OCI-LY7 (cell line): ENCODE results near the gene NTSR1. TPM values are rescaled to one million over a fixed set of nuclear protein-coding genes. Genes with fewer than 3 reads are reported as not detected.

Experiments used
- BruUV-seq: library from RNA; stranded (reverse); fragments of 400-500 nt; replicated peaks from 2 replicates; lab custom pipeline; 2021; lab: Mats Ljungman, UMichigan
- CTCF ChIA-PET: fragments of 300-600 bp; sonication (Branson Sonifier 250); formaldehyde crosslinking; loops from one replicate; lab custom pipeline; 2022; ENCODE audit warnings: antibody characterized with exemption; ENCODE audit not compliant: unreplicated experiment; lab: Charles Lee
- POLR2A ChIA-PET: fragments of 300-600 bp; sonication (Branson Sonifier 250); formaldehyde crosslinking; loops from one replicate; lab custom pipeline; 2022; ENCODE audit warnings: antibody characterized with exemption; lab: Charles Lee
- DNase-seq: peaks from one replicate; pipeline ENCODE4 v3.0.0-alpha.2; 2015; ENCODE audit warnings: low spot score
- H2AFZ ChIP-seq: fragments of 200-600 bp; sonication (generic), shearing (Covaris generic); 2 replicates; pipeline ENCODE4 v1.6.1; 2014; ENCODE audit warnings: mild to moderate bottlenecking, antibody characterized with exemption, low read length, moderate library complexity
- H3K27ac ChIP-seq: fragments of 200-600 bp; sonication (generic); 2 replicates; pipeline ENCODE4 v1.5.1; 2014; ENCODE audit warnings: mixed run types, low read depth, mild to moderate bottlenecking, moderate library complexity, low read length, inconsistent platforms; ENCODE audit not compliant: poor library complexity, severe bottlenecking
- H3K36me3 ChIP-seq: fragments of 200-600 bp; sonication (generic); 2 replicates; pipeline ENCODE4 v1.6.1; 2014; ENCODE audit warnings: mild to moderate bottlenecking, antibody characterized with exemption, low read length, moderate library complexity, mixed read lengths; ENCODE audit not compliant: insufficient read depth
- H3K4me1 ChIP-seq: fragments of 200-600 bp; sonication (generic); 2 replicates; pipeline ENCODE4 v1.5.1; 2014; ENCODE audit warnings: mild to moderate bottlenecking, low read length; ENCODE audit not compliant: insufficient read depth, poor library complexity, severe bottlenecking
- H3K4me2 ChIP-seq: fragments of 200-600 bp; sonication (generic); 2 replicates; pipeline ENCODE4 v1.6.1; 2014; ENCODE audit warnings: mild to moderate bottlenecking, low read length
- H3K4me3 ChIP-seq: fragments of 200-600 bp; sonication (generic); 2 replicates; pipeline ENCODE4 v1.5.1; 2014; ENCODE audit warnings: mild to moderate bottlenecking, low read depth, low read length; ENCODE audit not compliant: poor library complexity, severe bottlenecking
- H3K79me2 ChIP-seq: fragments of 200-600 bp; sonication (generic); 2 replicates; pipeline ENCODE4 v1.6.1; 2016; ENCODE audit warnings: low read depth, mild to moderate bottlenecking, low read length, moderate library complexity, mixed read lengths; ENCODE audit not compliant: insufficient read depth
- H3K9me2 ChIP-seq: fragments of 200-600 bp; sonication (generic); 2 replicates; pipeline ENCODE4 v1.6.1; 2016; ENCODE audit warnings: mild to moderate bottlenecking, low read length, mixed read lengths; ENCODE audit not compliant: insufficient read depth
- H3K9me3 ChIP-seq: fragments of 200-600 bp; sonication (generic); 2 replicates; pipeline ENCODE4 v1.6.1; 2014; ENCODE audit warnings: mild to moderate bottlenecking, mixed run types, low read length, mixed read lengths
- H4K20me1 ChIP-seq: fragments of 200-600 bp; sonication (generic); 2 replicates; pipeline ENCODE4 v1.6.1; 2014; ENCODE audit warnings: mild to moderate bottlenecking, antibody characterized with exemption, low read length, moderate library complexity, mixed read lengths; ENCODE audit not compliant: insufficient read depth
- EZH2phosphoT487 ChIP-seq: fragments of 200-600 bp; sonication (generic); IDR thresholded peaks from 2 replicates; pipeline ENCODE4 v1.6.1; 2018; ENCODE audit warnings: low read depth, borderline replicate concordance, mild to moderate bottlenecking, mixed run types, antibody characterized with exemption, low read length, moderate library complexity, mixed read lengths
- intact Hi-C: fragments of 100-400 bp; cut with micrococcal nuclease; formaldehyde crosslinking; loops from one replicate; pipeline ENCODE4 v1.10.0; 2022; ENCODE audit not compliant: unreplicated experiment
- total RNA-seq, 2 experiments: library from RNA; depleted of rRNA in 1 of 2; stranded (reverse); fragments of >200 nt in 1 of 2; shearing (Covaris generic) in 1 of 2; gene quantifications; 2 replicates each; pipeline ENCODE4 v1.2.3, GENCODE V29; 2014 to 2022
- TF ChIP-seq, protein P1 (sequence below): fragments of 200-600 bp; sonication (generic); conservative IDR thresholded peaks from 2 replicates; pipeline ENCODE4 v1.5.1; 2014; ENCODE audit warnings: mild to moderate bottlenecking, antibody characterized with exemption, low read length, moderate library complexity, mixed read lengths

Gene NTSR1
- total RNA-seq, 2 experiments from 2014 or later = not detected

DNA sequence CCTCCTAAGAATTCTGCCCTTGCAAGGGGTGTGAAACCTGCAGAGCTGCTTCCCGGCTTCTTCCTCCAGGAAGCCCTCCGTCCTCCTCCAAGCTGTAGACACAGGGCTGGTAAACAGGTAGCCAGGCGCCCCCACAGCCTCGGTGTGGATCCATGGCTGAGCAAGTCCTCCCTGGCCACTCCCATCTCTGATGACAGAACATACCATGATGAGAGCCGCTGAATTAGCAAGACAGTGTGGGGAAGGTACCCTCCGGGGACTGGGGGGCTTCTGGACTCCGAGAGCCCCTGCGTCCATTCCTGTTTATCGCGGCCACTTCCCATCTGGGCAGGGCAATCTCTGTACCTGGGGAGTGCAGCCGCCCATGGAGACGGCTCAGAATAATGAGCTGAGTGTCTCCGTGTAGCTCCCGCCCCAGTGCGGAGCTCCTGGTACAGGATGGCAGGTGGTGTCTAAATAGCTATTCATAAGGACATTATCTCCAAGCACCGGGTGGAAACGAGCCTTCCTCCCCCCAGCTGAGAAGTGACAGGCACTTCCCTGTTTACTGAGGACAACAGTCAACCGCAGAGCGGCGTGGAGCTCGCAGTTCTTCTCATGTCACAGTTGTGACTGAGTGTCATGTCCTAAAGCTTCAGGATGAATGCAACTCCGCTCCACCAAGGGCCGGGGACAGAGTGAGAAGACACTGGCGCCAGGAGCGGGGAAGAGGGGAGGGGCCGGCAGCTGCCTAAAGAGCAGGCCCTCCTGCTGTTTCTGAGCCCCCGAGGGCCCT is 22.7 kb upstream of the NTSR1 start:
- ChIA-PET POLR2A (no interaction called here), CTCF (no interaction called here)
- no peak for DNase-seq
- no peaks in the 10 kb centered on the region for H3K36me3 ChIP-seq
- no peak overlapping the region for H3K4me3 ChIP-seq
- no peaks in the 10 kb centered on the region for H3K9me2 ChIP-seq
- H3K79me2 ChIP-seq = no peaks in the 10 kb centered on the region
- TF ChIP-seq EZH2phosphoT487 = no peak
- TF ChIP-seq, protein P1, sequence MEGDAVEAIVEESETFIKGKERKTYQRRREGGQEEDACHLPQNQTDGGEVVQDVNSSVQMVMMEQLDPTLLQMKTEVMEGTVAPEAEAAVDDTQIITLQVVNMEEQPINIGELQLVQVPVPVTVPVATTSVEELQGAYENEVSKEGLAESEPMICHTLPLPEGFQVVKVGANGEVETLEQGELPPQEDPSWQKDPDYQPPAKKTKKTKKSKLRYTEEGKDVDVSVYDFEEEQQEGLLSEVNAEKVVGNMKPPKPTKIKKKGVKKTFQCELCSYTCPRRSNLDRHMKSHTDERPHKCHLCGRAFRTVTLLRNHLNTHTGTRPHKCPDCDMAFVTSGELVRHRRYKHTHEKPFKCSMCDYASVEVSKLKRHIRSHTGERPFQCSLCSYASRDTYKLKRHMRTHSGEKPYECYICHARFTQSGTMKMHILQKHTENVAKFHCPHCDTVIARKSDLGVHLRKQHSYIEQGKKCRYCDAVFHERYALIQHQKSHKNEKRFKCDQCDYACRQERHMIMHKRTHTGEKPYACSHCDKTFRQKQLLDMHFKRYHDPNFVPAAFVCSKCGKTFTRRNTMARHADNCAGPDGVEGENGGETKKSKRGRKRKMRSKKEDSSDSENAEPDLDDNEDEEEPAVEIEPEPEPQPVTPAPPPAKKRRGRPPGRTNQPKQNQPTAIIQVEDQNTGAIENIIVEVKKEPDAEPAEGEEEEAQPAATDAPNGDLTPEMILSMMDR = no peak
- intact Hi-C loops = no loop called here
- no peaks in the 10 kb centered on the region for H3K9me3 ChIP-seq
- no peak overlapping the region for H3K4me2 ChIP-seq
- H4K20me1 ChIP-seq = no peaks in the 10 kb centered on the region
- no peak overlapping the region for H2AFZ ChIP-seq
- no peak overlapping the region for H3K27ac ChIP-seq
- no TSS peak for BruUV-seq
- H3K4me1 ChIP-seq = no peaks in the 10 kb centered on the region

DNA sequence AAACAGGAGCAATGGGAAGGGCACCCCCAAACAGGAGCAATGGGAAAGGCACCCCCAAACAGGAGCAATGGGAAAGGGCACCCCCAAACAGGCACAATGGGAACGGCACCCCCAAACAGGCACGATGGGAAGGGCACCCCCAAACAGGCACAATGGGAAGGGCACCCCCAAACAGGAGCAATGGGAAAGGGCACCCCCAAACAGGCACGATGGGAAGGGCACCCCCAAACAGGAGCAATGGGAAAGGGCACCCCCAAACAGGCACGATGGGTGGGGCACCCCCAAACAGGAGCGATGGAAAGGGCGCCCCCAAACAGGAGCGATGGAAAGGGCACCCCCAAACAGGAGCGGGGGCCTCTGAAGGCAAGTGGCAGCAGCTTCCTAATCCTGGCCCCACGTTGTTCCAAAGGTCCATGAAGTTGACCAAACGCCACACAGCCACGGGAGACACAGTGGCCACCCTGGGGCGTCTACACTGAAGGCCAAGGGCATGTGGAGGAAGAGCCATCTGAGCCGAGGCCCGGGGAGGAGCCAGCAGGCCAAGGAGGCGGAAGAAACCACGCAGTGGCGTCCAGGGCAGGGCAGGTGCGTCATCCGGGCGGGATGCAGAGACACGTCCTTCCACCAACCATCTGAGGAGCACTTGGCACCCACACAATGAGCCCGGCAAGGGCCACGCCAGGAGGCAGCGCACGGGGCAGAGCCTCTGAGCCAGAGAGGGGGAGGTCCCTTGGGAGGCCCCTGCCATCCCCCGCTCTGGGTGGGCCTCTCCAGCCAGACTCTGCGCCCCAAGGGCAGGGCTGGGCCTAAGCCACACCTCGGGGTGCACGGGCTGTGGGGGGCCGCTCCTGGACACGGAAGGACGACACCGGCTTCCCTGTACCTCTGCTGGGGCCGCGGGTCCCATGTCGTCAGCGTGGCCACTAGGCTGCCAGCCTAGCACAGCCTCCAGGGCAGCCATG is 21.5 kb upstream of the NTSR1 start:
- ChIA-PET POLR2A (no interaction called here), CTCF (no interaction called here)
- Histone ChIP-seq H3K4me3 (no peak overlapping the region), H3K4me2 (no peak overlapping the region), H3K9me2 (no peaks in the 10 kb centered on the region), H3K36me3 (no peaks in the 10 kb centered on the region), H3K27ac (no peak overlapping the region), H3K79me2 (no peaks in the 10 kb centered on the region), H3K4me1 (no peaks in the 10 kb centered on the region), H3K9me3 (no peaks in the 10 kb centered on the region), H4K20me1 (no peaks in the 10 kb centered on the region), H2AFZ (no peak overlapping the region)
- BruUV-seq = no TSS peak
- intact Hi-C loops = no loop called here
- DNase-seq = no peak
- TF ChIP-seq EZH2phosphoT487 = no peak
- TF ChIP-seq, protein P1 = no peak
